Stimulated activated naive CD4-positive, alpha-beta T cell (primary cell): Measurements from ENCODE around the gene CSMD2.
"Not testable (repeated sequence)": the region's sequence is repeated elsewhere in the genome, so short reads cannot be mapped to it uniquely, and the experiment has no call there.

Source experiments
- DNase-seq, 6 experiments: peaks; one replicate each; lab custom pipeline; 2025; lab: John Stamatoyannopoulos, UW

Gene CSMD2

GRCh38 chr1:34108269-34108668, 56.8 kb downstream of the CSMD2 start:
- DNase-seq: no peak

GRCh38 chr1:34101151-34101550, 63.9 kb downstream of the CSMD2 start:
- no peak for DNase-seq

- DNase-seq: no peak
Measured at GRCh38 chr1:34100332-34100731, 64.7 kb downstream of the CSMD2 start.

- DNase-seq: not testable (repeated sequence)
Measured at GRCh38 chr1:34092399-34092798, 72.6 kb downstream of the CSMD2 start.

- no peak for DNase-seq
Measured at GRCh38 chr1:34089731-34090130, 75.3 kb downstream of the CSMD2 start.

GRCh38 chr1:34087986-34088385, 77.0 kb downstream of the CSMD2 start:
- DNase-seq: no peak

- no peak for DNase-seq
Measured at GRCh38 chr1:34086561-34086960, 78.5 kb downstream of the CSMD2 start.

GRCh38 chr1:34083974-34084373, 81.1 kb downstream of the CSMD2 start:
- no peak for DNase-seq

- not testable (repeated sequence) for DNase-seq
Measured at GRCh38 chr1:34082085-34082670, 82.9 kb downstream of the CSMD2 start.

- DNase-seq: no peak
Measured at GRCh38 chr1:34078383-34078782, 86.6 kb downstream of the CSMD2 start.

GRCh38 chr1:34075576-34075975, 89.5 kb downstream of the CSMD2 start:
- DNase-seq: no peak

- DNase-seq: no peak
Measured at GRCh38 chr1:34073028-34073695, 91.9 kb downstream of the CSMD2 start.

- no peak for DNase-seq
Measured at GRCh38 chr1:34070201-34070836, 94.7 kb downstream of the CSMD2 start.

GRCh38 chr1:34066981-34067603, 97.9 kb downstream of the CSMD2 start:
- no peak for DNase-seq

- no peak for DNase-seq
Measured at GRCh38 chr1:34066166-34066565, 98.9 kb downstream of the CSMD2 start.

- DNase-seq: no peak
Measured at GRCh38 chr1:34065498-34065897, 99.5 kb downstream of the CSMD2 start.

GRCh38 chr1:34060901-34061415, 104.1 kb downstream of the CSMD2 start:
- DNase-seq: no peak

GRCh38 chr1:34060187-34060730, 104.8 kb downstream of the CSMD2 start:
- DNase-seq: no peak

- no peak for DNase-seq
Measured at GRCh38 chr1:34057347-34058130, 107.5 kb downstream of the CSMD2 start.

- no peak for DNase-seq
Measured at GRCh38 chr1:34055818-34056217, 109.2 kb downstream of the CSMD2 start.

GRCh38 chr1:34054920-34055319, 110.1 kb downstream of the CSMD2 start:
- DNase-seq: no peak

- no peak for DNase-seq
Measured at GRCh38 chr1:34053660-34054059, 111.4 kb downstream of the CSMD2 start.
